Activated CD4-positive, alpha-beta T cell treated with anti-CD3 and anti-CD28 coated beads, Interleukin-2, amount 50 U/mL, for 48 hours (primary cell): Measurements from ENCODE around the gene ST6GALNAC3.
A peak's percentile ranks its signal among the peaks of the same experiment; 100 is the strongest.
"Not testable (repeated sequence)": the region's sequence is repeated elsewhere in the genome, so short reads cannot be mapped to it uniquely, and the experiment has no call there.

Experiments
- DNase-seq, 2 experiments: peaks; one replicate each; pipeline ENCODE4 v3.0.0-alpha.2; 2020

ST6GALNAC3 gene

DNA sequence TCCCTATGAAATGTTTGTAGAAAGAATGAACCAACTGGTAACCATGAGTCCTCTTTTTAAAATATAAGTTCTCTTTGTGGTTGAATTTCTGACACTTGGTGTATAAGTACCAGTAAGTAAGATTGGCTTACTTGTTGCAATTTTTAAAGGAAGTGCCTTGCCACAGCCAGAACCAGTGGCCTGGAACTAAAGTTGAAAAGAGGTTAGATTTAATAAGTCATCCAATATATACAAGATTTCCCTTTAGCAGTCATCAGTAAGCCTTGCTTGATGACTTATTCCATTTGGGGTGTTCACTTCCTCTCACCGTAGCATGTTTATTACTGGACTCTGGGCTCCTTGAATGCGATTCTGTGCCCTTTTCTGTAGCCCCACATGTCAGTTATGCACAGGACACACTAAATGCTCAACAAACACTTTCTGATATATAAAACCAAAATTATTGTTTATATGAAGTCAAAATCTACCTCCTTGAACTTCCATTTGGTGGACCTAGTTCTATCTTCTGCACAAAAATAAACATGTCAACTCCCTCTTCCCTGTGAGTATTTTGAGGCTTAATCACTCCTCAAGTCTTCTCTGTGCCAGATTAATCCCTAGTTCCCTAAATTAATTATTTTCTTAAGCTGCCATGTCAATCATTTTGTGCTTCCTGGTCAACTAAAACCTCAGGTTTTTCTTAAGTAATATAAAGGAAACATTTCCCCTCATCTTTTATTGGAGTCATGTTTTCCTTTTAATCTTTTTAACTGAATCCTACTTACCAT lies 218.1 kb downstream of the ST6GALNAC3 start:
- no peak for DNase-seq

DNA sequence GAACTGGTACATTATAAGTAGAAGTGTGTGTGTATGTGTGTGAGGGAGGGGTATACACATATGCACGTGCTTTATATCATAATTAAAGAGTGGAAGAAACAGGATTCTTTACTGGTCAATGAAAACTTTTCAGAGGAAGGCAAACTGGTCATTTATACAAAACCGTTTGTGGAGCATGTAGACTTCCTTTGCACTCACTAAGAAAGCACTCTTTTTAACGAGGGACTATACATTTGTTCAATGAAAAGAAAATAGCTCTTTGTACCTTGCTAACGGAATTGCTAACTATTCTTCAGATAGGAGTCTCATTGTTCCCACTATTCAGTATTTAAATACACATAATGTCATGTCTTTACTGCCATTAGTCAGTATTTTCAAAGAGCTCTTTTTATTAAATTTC lies 219.3 kb downstream of the ST6GALNAC3 start:
- DNase-seq = no peak

- no peak for DNase-seq
Measured at GRCh38 chr1:76294482-76295194, 220.1 kb downstream of the ST6GALNAC3 start.

- DNase-seq = no peak
Measured at GRCh38 chr1:76298399-76298798, 223.9 kb downstream of the ST6GALNAC3 start.

DNA sequence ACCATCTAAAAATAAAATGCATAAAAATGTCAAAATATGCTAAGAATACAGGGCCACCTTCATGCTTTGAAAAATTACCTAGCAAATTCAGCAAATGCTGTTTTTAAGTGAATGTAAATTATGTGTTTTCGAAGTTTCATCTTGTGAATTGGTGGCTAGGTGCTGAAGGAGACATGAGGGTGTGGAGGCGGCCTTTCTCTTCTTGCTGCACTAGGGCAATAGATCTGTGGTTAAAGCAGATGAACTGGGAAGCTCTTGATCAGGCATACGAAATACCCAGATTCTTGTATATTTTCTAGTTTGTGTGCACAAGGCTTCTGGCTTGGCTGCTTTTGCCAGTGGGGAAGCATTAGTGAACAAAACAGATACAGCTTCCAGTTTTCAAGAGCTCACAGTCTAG lies 224.5 kb downstream of the ST6GALNAC3 start:
- no peak for DNase-seq

DNA sequence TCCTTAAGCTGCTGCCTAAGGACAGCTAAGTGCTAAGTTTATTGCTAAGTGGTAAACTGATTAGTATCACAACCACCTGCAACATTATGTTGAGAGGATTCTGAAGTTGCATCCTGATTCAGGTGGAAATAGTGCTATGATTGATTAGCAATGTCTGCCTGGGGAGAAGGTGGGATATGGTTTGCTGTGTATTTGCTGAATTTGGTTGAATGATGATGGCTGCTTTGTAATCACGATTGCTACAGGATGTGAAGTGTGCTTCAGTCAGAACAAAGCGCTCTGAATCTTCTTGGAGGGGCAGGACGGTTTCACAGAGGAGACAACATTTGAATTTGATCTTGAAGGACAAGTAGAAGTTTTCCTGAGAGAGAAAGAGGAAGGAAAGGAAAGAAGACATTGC lies 226.0 kb downstream of the ST6GALNAC3 start:
- no peak for DNase-seq

GRCh38 chr1:76302711-76303339 lies 228.3 kb downstream of the ST6GALNAC3 start:
- no peak for DNase-seq

DNA sequence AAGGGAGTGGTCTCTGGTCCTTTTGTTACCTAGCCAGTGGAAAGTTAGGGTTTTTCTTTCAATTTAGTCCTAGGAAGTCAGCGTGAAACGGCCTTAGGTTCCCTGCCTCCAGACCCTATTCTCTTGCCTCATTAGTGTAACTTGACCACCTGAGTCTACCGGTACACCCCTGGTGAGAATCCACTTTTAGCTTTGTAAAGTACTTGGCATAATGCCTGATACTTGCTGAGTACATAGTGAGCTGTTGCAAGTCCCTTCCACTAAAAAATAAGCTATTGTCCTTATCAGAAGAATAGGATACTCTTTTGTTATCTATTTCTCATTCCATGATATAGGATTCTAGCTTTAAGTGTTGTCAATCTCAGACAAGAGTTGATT lies 228.8 kb downstream of the ST6GALNAC3 start:
- no peak for DNase-seq

DNA sequence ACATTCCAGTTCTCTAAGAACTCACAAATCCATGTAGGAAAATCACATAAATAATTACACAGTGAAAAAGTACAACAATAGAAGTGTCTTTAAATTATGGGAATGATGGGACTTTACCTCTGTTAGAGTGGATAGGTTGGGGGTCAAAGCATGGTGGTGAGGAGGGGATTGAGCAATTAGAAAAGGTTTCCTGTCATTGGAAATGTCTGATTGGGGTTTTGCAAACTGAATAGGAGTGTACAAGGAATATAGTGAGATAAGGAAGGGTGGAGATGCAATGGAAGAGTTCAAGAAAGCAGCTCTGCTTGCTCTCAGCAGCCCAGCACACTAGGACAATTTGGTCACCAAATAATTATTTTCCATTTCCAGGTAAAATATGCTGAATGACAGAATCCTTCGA lies 238.8 kb downstream of the ST6GALNAC3 start:
- DNase-seq = no peak

GRCh38 chr1:76314730-76315129 lies 240.2 kb downstream of the ST6GALNAC3 start:
- DNase-seq = no peak

DNA sequence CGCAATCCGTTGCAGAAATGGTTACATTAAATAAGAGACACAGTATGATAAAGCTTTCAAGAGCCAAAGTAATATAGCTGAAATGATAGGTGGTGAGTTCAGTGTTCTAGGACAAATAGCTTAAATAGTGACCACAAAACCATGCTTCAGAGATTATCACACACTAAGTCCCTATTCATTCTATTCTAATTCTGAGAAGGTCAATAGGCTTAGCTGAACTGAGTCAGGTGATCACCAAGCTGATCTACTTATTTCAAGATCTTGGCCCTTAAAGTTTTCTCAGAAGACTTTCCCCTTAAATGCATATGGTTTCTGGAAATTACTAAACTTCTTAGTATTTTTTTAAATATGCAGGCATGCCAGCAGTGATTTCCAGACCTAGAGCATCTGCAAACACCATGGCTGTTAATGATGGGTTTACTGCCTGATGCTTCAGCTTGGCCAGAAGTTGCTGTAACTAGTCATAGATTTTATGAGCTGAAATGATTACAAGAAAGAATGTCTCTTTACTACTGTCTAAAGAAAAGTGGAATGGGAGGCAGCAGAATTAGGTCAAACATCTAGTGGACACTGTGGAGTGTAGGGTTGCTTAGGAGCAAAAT lies 242.9 kb downstream of the ST6GALNAC3 start:
- no peak for DNase-seq

- peak; percentile 17 to 40 for DNase-seq
Measured at GRCh38 chr1:76330991-76331603, 256.6 kb downstream of the ST6GALNAC3 start.

DNA sequence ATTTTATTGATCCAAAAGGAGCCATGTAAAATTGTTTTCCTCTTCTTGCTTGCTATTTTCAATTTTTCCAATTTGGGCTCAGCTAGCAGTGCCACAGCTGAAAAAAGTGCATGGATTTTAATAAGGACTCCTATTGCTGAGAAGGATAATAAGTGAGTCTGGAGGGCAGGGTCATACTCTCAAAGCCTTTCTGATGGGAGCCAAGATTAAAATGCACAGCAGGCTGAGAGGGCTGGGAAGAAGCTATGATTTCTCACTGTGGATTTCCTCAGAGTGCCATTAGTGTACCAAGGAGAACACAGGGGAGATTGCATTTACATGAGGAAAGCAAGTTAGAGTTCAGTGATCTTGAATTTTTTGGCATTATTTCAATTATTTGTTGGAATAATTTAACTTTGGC lies 261.3 kb downstream of the ST6GALNAC3 start:
- DNase-seq = no peak

DNA sequence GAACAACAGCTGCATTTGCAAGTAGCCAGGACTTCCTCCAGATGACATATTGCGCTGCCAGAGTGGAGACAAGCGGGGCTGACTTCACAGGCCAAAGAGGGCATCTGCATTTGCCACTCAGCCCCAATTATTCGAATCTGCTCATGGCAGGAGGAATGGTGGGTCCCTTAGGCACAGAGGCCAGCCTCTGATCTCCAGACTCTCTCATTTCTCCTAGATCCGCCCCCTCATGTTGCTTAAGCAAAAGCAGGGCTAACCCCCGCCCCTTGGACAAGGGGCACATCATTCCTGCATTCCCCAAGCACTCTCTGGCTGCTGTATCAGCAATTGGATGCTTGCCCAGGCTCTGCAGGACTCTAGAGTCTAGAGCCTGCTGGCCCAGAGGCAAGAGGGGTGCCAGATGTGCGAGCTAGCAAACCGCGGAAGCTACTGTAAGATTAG lies 262.4 kb downstream of the ST6GALNAC3 start:
- DNase-seq = no peak

DNA sequence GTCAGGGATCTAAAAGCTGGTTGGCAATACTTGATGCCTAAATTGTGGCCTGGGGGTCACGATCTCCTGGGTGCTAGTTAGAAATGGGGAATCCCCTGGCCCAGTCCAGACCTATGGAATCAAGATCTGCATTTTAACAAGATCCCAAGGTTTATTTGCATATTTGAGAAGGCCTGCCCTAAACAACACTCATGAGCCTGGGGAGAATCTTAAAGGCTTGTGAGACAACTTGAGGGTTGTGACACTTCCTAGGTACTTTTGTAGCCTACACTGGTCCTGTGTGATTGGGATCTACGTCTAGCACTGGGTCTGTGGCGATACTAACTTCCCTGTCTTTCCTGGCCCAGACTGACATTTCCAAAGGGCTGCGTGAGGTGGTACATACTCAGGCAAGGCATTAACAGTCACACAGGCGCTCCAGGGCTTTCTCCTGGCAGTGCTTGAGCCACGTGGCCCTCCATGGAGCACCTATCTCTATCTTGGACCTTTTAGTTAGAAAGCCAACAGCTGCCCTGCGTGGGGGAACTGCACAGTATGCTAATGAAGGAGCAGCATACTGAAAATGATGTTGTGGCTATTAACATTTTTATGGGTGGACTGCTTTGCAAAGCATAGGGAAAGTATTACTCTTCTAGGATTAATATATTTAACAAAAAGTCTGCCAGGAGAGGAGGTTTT lies 263.1 kb downstream of the ST6GALNAC3 start:
- no peak for DNase-seq

GRCh38 chr1:76340056-76340455 lies 265.5 kb downstream of the ST6GALNAC3 start:
- no peak for DNase-seq

DNA sequence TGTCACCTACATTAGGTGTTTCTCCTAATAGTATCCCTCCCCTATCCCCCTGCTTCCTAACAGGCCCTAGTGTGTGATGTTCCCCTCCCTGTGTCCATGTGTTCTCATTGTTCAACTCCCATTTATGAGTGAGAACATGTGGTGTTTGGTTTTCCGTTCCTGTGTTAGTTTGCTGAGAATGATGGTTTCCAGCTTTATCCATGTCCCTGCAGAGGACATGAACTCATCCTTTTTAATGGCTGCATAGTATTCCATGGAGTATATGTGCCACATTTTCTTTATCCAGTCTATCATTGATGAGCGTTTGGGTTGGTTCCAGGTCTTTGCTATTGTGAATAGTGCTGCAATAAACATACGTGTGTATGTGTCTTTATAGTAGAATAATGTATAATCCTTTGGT lies 267.3 kb downstream of the ST6GALNAC3 start:
- not testable (repeated sequence) for DNase-seq

- DNase-seq = no peak
Measured at GRCh38 chr1:76343356-76343755, 268.8 kb downstream of the ST6GALNAC3 start.

- no peak for DNase-seq
Measured at GRCh38 chr1:76351655-76352054, 277.1 kb downstream of the ST6GALNAC3 start.

GRCh38 chr1:76352741-76353435 lies 278.3 kb downstream of the ST6GALNAC3 start:
- no peak for DNase-seq

DNA sequence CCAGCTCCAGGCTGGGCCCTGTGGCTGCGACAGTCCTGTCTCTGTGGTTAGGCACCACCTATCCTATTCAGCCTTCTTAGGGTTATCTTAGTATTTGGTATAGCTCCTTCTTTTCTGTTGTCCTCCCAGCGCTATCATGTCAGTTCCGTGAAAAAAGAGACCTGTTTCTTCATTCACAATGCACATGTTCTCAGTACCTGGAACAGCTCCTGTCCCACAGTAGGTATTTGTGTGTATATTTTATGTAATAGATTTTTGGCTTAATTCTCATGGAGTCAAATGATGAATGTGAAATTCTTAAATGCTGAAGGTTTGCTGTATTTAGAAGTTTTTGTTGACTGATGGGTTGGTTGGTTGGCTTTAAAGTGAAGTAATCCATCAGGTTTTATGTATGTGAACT lies 279.7 kb downstream of the ST6GALNAC3 start:
- DNase-seq = no peak

DNA sequence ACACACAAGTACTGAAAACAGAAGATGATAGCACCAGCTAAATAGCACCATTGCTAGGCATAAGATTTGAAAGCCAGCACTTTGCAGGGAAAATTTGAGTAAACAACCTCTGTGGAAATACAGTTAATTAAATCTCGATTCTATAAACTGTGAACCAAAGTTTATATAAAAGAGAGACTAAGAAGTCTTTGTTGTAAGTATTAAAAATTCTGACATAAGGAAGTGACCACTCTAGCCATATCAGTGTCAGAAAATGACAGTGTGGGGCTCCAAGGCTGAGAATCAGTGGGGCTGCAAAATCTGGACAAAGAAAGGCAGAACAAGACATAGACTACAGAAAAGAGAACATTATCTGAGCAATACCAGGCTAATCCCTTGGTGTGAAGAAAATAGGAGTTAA lies 292.2 kb downstream of the ST6GALNAC3 start:
- no peak for DNase-seq
